HTERT RPE-1 (cell line): ENCODE results near the gene TCF4.

ENCODE experiments used
- in situ Hi-C: fragments of 300-500 bp; cut with MboI; formaldehyde crosslinking; loops from 4 replicates; pipeline ENCODE4 v1.14.3; 2020; ENCODE audit warnings: low sequenced_read_pairs

The TCF4 gene

GRCh38 chr18:55447672-55448018 lies 140.3 kb downstream of the TCF4 start:
- in situ Hi-C loops, result no loop called here

DNA sequence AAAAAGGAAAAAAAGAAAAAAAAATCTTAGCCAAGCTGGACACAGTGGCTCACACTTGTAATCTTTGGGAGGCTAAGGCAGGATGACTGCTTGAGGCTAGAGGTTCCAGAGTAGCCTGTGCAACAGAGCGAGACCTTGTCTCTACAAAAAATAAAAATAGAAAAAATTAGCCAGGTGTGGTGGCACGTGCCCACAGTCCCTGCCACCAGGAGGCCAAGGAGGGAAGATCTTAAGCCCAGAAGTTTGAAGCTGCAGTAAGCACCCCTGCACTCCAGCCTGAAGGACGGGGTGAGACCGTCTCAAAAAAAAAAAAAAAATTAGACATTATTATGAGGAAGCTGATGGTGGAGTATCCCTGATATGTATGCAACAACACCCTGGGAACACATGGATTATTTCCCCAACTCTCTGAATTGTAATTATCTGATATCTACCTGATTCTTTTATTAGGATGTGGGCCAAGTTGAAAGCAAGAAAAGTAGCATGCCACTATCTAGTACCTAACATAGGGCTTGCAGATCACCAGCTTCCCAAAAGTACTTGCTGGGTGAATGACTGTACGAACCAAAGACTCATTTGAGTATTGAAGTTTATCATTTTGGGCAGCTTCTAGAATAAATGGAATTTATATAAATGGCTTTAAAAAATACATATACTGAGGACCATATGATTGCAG lies 140.9 kb downstream of the TCF4 start:
- in situ Hi-C loops, result no loop called here

DNA sequence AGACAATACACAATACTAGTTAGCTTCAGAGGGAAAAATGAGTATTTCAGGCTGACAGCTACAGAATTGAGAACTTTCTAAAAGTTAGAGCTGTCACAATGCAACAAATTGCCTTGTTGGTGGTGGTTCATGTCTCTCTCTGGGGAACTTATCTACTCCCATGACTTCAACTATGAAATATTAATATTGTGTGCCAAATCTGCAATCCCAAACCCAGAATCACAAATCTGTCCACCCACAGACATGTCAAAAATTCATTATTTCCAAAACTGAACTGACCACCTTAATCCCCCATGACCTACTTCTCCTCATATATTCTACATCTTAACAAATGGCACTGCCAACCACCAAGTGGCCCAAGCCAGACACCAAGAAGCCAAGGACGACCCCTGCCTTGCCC lies 143.5 kb downstream of the TCF4 start:
- in situ Hi-C loops, result no loop called here

DNA sequence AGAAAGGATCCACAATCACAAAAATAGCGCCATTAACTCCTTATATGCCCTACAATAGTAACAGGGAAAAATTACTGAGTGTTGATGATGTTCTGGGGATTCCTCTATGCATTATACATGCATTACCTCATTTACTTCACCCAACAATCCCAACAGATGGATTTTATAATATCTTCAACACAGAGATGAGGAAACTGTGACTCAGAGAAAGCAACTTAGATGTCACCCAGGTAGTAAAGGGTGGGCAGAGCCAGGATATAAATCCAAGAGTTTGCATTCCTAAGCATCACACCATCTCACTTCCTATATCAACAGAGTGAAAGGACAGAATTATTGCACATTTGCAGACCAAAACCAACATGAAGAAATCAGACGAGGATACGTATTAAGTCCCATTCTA lies 144.2 kb downstream of the TCF4 start:
- in situ Hi-C loops, result no loop called here

DNA sequence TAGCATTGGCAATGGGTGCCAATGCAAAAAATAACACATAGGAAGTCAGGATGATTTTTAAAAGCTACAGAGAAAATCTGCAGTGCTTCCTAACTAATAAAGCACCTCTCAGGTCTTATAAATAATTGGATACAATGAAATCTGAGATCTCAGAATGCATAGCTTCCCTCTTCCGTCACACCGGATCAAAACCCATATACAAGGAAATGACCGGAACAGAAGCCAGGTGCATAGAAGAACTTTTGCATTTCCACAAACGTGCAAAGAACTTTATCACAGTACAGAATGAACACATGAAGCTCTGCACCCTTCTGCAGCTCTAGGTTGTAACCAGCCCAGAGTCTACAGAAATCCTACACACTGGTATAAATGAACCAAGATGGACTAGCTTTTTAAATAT lies 145.4 kb downstream of the TCF4 start:
- in situ Hi-C loops, result no loop called here

- in situ Hi-C loops, result no loop called here
These were observed 147.0 kb downstream of the TCF4 start for GRCh38 chr18:55440988-55441387.

GRCh38 chr18:55439056-55439455 lies 148.9 kb downstream of the TCF4 start:
- in situ Hi-C loops, result no loop called here

DNA sequence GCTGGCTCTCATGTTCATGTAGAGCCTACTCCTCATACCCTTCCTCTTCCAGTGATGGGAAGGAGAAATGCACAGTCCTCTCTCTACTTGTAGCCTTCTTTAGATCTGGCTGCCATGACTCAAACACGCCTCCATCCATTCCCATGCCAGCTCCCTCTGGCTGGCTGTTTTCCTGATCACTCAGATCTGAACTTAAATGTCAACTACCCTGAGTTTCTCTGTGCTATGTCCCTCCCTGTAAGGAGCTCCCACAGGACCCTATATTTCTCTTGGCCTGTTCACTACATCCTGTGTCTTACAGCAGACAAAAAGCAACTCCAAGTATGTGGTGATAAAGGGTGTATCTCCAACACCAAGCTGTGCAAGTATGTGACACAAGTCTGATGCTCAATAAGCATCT lies 152.4 kb downstream of the TCF4 start:
- in situ Hi-C loops, result no loop called here

GRCh38 chr18:55433648-55434047 lies 154.3 kb downstream of the TCF4 start:
- in situ Hi-C loops, result no loop called here

DNA sequence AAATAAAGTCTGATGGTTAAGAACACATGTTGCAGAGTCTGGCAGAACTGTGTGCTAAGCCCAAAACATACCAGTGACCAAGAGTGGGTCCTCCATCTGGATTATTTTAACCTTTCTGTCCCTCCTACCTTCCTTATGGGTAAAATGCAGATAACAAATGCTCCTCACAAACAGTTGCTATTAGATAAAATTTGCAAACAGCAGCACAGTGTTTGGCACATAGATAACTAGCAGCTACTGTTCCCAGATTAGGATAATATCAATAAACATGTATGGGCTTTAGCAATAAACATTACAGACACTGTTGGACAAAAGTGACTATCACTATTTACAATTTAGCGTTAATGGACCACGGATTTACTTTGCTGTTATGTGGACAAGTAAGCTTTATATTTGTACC lies 154.9 kb downstream of the TCF4 start:
- in situ Hi-C loops, result no loop called here

- in situ Hi-C loops, result no loop called here
These were observed 155.5 kb downstream of the TCF4 start for GRCh38 chr18:55432307-55433040.

GRCh38 chr18:55430026-55430425 lies 158.0 kb downstream of the TCF4 start:
- in situ Hi-C loops, result no loop called here

DNA sequence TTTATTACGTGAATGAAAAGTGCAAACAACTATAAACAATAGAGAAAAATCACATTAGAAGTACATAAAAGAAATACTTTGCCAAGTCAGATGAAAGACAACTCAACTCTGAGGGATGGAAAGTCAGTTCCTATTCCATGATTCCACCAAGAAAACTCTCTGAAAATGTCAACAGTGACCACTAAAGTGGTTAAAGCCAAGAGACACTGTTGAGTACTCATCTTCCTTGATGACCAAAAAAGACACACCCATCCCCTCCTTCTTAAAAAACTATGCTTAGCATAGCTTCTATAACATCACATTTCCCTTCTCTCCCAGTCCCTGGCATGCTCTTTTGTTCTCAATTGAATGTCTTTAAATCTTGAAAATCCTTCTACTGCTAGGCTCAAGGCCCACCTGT lies 160.0 kb downstream of the TCF4 start:
- in situ Hi-C loops, result no loop called here

GRCh38 chr18:55425698-55426097 lies 162.3 kb downstream of the TCF4 start:
- in situ Hi-C loops, result no loop called here

DNA sequence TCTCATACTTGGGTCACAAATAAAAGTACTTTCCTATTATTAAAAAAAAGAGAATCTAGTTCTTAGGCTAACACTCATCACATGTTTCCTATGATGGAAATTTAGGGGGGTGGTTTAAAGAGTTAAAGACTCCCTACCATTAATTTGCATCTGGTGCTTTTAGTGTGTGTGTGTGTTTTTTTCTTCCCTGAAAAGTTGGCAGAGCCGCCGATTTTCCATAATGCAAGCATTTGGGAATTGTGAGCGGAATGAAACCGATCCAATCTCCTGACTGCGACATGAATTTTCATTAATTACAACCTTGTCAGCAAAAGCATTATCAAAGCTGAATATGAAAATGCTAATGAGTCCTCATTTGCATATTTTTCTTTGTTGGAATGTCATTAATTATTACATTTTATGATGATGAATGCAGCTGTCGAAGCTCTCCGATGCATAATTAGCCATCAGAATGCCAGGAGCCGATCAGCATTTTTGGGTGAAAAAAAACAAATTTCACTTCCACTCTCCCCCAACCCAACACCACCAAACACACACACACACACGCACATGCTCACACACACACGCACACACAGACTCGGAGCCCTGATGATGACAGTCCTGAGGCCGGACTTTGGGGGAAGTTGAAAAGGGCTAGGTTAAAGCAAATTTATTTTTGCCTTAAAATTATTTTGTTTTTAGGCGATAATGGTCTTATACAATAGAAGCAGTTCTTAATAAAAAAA lies 165.4 kb downstream of the TCF4 start:
- in situ Hi-C loops, result no loop called here

DNA sequence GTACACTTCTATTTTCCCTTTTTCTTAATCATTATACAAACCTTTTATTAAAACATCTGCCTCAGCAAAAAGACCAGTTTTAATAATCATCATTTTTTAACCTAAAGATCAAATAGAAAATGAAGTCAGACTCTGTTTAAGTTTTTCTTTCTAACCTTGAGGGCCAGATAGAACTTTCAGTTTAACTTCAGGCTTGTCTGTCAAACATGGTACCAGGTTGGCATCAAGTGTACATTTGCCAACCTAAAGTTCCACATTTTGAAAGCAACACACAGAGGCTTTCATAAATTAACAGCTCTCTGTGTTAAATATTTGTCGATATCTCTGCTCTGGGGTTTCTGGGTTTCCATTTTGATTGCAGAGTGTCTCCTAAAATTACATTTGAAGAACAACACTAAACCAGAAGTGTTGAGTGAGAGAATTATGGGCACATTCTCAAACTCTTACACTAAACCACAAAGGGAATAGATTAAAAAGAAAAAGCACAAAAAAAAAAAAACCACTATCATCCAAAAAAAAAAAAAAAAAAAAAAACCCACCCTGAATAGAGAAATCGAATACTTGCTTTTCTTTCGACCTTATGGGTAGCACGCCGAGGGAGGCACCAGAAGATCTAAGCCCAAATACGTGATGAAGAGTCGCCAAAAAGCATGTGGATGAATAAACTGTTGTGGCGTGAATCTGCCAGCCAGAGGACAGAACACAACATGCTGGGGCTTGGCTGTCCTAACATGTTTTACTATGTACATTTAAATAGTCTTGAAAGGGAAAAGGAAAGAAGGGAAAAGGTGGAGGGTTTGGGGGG lies 166.2 kb downstream of the TCF4 start:
- in situ Hi-C loops, result no loop called here

GRCh38 chr18:55421308-55421614 lies 166.7 kb downstream of the TCF4 start:
- in situ Hi-C loops, result no loop called here

DNA sequence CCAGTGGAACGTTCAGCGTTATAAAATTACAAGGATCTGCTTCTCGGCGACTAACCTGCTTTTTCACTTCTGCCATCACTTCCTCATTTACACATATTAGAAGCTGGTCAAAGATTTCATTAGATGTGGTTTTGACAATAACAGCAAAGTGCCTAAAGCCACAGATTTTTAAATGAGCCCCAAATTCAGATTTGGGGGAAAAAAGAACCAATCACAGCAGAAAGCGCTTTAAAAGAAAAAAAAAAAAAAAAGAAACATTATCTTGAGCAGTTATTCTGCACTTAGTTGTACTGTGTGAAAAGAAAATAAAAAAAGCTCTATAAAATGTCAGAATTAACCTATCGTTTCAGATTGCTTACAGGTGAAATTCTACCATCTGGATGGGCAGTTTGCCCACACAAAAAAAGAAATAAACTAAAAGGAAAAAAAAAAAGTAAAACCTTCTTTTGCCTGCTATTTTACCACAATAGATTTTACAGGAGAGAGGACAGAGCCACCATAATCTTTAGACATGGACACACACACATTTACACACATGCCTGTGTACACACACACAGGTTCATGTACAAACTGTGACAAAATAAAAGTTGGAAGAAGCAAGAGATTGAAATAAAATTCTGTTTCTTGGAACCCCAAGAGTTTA lies 167.2 kb downstream of the TCF4 start:
- in situ Hi-C loops, result no loop called here

GRCh38 chr18:55419947-55420664 lies 167.9 kb downstream of the TCF4 start:
- in situ Hi-C loops, result no loop called here
